Embryonic facial prominence (tissue), 1 donor: ENCODE data around the gene LRIG1.

Experiments
- DNase-seq: peaks from one replicate; pipeline ENCODE4 v3.0.0-alpha.2; 2016; ENCODE audit errors: extremely low spot score

The LRIG1 gene

DNA sequence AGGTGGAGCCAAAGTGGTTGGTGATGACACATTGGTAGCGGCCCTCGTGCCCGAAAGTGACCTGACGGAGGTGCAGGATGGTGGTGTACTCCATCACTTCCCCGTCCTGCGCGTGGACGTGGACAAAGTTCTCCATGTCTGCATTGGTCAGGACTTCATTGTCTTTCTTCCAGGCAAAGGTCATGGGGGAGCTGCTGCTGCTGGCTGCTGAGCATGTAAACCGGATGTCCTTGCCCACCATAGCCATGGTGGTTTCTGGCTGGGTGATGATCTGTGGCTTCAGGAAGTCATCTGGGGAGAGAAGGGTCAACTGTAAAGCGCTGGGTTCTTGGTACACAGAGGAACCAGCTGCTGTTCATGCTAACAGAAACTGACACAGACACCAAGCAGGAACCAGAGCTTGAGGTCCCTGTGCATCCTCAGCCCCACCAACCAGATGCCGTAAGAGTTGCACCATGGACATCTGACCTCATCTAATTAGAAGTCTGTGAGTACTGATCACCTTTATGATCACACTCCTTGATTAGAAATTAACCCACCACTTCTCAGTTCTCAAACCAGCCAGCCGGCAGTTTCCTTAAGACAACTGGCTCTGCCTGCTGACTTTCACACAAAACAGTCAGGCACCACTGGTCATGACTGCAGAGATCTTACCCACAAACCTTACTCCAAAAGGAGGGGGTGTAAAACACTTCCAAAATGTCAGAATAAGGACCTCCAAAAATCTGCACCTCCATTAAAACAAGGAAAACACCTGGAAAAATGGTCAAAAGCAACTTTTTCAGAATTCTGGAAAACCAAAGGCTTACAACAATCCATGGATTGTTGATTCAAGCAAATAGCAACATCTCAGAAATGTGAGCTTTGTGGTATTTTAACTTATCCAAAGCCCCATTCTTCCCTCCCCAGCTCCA lies 114.6 kb downstream of the LRIG1 start:
- no peak for DNase-seq

DNA sequence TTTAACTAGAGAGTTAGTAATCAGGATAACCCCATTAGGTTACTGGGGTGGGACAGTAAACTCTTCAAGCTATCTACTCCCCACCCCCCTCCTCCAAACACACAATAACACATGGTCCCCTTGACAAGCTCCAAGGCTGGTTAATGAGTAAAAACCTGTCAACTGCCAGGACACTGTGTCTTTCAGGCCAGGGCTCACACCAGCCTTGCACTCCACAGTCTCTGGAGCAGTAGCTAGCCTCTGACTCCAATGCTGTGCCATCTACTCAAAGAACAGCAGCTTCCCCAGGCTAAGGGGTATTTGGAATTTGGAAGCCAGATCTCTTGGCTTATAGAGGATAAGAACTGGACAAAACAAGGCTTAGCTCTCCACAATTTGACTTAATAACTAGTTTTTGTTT lies 115.8 kb downstream of the LRIG1 start:
- no peak for DNase-seq

DNA sequence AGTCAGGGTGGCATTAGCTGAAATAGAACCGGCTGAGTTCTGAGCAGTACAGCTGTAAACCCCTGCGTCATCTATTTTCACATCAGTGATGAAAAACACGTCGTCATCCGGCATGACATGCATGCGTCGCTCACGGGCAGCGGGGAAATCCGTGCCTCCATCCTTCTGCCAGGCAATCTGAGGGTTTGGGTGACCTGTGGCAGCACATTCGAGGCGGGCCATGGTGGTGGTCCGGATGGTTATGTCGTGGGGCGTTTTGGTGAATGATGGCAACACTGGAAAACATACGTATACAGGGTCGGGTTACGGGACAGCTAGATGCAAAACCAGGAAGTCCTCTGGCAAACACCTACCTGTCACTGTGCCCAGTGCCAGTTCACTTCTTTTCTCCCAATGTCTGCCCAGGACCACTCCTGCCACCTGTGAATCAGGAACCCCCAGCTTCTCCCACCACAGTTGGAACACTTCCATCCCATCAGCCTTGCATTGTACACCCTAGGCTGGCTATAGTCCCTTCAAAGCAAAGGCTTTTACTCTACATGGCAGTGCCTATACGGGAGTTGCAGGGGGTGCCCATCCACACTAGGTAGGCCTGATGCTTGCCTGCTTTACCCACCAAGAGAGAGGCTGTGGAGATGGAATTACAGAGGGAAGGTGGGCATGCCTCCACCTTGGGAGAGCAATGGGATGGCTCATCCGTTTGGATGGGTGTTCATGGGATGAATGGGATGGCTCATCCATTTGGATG lies 116.7 kb downstream of the LRIG1 start:
- no peak for DNase-seq

DNA sequence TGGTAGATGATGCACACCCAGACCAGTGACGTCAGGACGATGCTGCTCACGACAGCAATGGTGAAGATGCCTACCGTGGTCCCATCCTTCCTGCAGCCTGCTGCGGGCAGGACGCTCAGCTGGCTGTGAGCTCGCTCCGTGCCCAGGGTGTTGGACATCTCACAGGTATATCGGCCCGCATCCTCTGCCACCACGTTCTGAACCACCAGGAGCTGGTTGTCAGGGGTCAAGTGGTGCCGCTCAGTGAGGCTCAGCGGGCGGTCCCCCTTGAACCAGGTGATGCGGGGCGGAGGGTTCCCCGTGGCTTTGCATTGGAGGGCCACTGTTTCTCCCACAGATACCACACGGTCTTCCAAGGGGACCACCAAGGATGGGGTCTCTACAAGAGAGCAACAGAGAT lies 117.8 kb downstream of the LRIG1 start:
- DNase-seq = no peak

DNA sequence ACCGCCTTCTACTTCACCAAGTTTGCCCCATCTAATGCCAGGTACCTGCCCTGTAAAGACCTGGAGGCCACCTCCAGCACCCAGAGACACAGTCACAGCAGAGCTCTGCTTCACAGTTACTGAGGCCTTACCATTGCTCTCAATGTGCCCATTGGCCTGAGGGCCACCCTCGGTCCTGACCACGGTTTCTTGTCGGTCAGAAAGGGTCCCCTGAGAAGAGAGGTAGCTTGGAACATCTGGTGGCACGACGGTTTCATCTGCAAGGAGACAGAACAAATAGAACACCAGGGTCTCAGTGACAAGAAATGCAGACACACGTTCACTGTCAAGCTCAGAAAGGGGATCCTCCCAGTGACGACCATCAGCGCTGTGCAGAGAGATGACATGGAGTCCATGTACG lies 118.7 kb downstream of the LRIG1 start:
- DNase-seq = no peak

DNA sequence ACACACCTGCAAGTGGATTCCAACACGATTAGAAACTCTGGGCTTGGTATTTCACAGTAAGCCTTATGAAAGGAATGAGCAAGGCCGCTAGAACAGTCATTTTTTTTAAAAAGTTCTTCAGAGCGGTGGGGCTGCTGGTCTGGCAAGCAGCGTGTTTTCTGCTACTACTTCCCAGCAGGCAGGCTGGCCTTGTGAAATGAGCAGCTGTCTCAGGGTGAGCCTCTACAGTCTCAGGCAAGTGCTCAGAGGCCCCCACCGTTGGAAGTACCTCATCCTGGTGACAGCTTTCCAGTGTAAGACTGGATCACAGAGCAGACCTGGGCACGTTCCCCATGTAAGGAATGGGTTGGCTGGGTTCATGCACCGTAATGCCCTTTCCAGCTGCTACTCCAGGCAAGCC lies 119.2 kb downstream of the LRIG1 start:
- no peak for DNase-seq

DNA sequence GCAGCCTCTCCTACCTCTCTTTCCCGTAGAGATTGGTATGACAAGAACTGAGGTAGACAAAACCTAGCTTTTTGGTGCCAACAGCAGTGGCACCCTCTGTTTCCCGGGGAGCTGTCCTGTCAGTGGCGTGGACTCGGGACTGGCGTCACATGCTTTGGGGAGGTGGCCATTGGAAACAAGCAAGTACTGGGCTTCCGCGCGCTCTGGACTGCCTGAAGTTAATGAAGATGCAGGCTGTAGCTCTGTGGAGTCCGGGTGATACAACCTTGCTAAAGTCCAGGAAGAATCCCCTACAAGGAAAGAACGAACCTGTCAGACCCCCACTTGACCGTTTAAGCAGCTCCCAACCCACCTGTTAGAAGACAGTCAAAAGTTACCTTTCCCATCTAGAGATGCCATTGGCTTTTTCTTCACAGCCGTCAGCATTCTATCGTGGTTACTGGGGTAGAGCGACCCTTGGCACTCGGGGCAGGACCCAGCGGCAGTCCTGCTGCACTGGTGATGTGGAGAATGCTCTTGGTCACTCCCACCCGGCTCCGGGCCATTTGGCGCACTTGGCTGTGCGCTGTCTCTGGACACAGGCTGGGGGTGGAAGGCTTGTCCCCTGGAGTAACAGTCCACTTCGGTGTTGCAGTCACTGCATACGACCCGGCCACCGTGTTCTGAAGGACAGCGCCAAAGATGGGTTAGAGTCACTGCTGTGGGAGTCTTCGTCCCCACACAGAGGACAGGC lies 120.5 kb downstream of the LRIG1 start:
- no peak for DNase-seq

DNA sequence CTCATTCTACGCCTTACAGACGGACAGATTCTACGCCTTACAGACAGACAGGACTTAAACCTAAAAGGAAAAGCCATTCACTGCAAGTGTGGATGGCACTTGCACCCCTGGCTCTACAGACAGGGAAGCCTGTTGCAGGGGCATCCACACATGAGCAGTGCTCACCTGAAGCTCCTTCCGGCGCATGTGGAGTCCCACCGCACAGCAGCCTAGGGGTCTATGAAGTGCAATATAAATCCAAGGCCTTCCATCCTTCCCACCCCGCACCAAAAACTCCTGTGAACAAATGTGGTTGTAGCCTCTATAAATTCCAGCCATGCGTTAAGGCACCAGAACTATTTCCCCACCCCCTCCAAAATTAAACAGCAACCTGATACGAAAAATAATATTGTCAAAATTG lies 121.3 kb downstream of the LRIG1 start:
- DNase-seq = no peak

DNA sequence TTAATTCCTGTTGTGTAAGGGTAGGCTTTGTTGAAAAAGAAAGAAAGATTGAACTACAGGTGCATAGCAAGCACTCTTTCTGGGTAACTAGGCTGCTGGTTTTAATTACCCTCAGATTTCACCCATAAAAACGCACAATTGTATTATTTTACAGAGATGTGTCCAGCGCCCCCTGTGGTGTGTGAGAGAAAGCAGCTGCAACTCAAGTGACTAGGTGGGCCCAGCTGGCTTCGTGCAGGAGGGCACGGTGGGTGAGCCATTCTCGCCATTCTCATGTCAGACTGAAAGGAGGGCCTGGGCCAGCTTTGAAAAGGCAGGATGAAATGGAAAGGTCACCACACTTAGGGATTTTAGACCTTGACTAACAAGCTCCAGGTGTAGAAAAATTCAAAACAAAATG lies 122.6 kb downstream of the LRIG1 start:
- DNase-seq = no peak

DNA sequence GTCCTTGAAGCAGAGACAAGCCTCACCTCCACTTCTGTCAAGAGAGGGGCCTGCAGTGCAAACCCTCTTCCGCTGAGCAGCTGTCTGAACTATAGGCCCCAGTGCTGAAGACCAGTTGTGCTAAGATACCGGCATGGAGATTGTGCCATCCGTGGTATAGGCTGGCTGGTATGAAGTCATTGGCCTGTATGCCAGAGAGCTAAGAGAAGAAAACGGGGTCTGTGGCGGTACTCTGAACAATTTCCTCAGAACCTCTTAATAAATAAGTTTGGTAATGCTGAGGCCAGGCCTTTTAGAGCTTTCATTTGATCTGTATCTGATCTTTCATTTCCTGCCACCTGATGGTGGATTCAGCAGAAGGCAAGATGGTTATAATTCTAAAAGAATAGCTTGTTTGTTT lies 123.0 kb downstream of the LRIG1 start:
- no peak for DNase-seq

DNA sequence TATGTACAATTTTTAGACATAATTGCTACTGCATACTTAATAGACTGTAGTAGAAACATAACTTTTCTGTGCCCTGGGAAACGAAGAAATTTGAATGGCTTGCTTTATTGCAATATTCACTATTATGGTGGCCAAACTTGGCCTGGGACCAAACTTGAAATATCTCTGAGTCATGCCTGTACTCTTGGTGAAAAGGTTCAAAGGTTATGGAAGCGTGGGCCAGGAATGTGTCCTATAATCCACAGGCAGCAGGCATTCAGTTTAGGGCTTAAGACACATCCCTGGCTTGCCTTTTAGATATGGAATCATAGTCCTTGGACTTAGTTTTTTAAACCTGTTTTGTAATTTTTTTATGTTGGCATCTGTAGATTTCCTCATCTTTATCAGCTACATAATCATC lies 124.3 kb downstream of the LRIG1 start:
- no peak for DNase-seq

DNA sequence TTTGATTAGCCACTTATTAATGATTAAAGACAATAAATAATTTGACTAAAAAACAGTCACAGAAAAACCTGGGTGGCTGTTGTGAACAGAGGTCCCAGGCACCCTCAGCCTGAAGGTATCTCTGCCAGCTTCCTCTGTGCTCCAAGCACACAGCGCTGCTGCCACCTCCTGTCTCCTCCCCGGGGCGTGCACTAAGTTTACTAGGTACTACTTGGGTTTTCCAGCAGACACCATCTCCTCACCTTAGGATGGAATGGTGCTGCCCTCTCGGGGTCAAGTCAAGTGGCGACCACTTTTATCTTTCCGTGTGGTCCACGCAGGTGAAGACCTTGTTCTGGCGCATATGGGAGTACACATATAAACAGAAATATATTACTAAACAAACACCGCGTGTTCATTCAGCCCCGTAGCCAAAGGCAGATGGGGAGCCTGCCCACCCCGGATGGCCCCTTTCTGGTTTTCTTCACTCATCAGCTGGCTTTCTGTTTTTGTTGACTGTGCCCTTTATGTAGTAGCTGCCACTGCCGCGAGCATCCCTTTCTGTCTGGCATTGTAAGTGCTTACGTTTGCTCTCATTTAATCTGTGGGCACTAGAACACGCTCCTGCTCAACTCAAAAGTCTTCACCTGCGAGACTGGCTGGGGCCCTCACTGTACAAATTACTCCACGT lies 128.0 kb downstream of the LRIG1 start:
- no peak for DNase-seq

DNA sequence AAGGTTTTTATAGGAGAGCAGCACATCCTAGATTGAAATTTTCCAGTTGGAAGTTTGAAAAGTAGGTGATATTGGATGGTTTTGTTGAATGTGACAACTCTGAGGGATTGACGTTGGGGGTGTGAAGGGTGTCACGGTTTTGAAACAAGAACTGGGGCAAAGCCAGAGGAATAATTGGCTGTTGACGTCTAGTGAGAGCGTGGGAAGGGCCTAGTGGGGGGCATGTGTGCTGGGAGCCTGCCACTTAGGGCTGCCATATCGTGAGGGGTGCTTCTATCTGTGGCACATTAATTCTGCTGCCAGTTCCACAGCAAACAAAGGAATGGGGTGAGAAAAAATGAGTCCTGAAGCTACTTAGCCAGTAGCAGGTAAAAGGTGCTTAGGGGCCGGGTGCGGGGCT lies 129.4 kb downstream of the LRIG1 start:
- DNase-seq = no peak

DNA sequence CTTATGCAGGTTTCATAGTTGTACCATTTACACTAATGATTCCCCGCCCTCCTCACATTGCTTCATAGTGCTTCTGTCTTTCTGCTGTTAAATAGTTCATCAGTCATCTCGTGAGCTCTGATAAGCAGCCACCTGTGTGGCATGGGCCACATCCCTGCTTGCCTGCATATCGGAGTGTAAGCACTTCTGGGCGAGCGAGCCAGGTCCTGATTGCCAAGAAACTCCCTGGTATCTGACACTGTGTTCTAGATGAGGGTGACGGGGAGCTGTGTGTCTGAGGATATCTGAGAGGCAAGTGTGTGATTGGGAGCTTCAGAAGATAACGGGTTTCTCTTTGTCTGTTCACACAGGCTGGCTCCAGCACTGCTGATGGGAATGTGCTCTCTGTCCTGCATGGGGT lies 130.6 kb downstream of the LRIG1 start:
- DNase-seq = no peak

DNA sequence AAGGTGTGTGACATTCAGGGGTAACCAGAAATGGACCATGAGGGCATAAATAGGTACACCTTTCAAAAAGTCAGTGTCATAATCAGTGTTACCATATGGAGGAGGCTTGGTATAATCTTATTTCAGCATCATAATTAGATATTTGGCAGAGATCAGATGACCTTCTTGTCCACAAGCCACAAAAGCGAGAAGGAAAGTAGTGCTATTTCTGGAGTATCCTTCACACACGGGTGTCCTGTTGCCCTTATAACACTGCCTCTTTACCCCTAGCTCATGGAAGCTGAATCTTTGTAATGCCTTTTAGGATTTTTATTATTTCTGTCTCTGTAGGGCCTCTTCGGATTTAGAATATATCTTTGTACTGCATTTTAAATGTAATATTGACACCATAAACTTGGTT lies 132.8 kb downstream of the LRIG1 start:
- no peak for DNase-seq

DNA sequence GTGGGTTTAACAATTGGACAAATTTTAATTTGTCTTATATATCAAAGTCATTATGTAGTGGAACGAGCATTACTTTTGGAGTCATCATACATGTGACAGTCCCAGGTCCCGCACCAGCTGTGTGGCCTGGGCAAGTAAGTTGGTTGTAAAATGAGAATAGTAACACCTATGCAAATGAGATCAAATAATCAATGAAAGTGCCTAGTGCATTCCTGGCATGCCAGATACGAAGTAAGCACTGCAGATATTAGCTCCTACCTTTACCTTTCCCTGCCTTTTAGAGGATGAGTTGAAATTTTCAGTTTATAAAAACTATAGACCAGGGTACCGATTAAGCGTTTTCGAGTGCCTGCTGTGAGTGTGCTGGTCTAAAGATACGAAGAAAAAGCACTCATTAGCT lies 134.1 kb downstream of the LRIG1 start:
- DNase-seq = no peak

DNA sequence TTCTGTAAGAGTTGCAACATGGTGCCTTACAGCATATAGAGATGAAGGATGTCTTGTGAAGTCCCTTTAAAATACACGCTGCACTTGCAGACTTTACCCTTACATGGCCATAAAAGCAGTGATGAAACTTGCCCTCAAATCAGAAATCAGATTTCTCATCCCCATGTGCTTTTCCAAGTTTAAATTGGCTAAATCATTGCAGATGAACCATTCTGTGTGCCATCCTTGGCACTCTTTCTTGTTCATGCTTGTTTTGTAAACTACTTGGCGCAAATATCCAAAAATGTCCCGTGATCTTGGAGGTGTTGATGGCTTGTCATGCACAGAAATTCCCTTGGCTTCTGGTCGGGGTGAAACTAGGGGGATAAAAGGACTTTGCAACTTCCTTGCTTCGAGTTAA lies 135.7 kb downstream of the LRIG1 start:
- DNase-seq = no peak

DNA sequence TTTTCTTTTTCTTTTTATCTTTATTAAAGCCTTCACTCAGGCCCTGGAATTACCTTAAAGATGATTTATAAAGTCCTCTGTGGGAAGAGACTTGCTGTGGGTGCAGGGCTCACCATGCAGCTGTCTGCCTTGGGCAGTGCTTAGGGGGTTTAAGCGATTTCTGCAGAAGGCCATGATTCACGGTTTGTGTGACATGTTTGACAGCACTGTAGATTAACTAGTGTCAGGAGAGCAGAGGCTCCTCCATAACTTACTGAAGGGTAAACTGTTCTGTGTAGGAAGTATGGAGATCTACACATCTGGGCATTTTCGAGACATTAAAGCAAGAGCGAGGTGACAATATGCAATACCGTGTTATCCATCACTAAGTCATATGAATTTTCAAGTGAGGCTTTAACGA lies 137.7 kb downstream of the LRIG1 start:
- no peak for DNase-seq

DNA sequence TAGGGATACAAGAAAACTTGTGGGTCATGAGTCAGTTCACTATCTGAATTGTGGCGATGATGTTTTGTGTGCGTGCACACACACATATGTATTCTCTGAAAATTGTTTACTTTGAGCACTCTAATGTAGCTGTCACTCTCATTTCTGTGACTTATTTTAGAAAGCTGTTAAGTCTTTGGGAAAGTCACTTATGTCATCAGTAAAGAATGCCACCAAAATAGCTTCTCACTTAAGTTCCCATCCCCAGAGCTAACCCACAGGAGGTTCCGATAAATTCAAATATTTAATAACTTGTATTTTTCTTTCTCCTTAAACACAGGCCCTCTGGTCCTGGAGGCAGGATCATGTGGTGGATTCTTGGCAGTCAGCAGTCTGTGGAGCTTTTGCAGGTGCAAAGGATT lies 138.3 kb downstream of the LRIG1 start:
- DNase-seq = peak; percentile 64

DNA sequence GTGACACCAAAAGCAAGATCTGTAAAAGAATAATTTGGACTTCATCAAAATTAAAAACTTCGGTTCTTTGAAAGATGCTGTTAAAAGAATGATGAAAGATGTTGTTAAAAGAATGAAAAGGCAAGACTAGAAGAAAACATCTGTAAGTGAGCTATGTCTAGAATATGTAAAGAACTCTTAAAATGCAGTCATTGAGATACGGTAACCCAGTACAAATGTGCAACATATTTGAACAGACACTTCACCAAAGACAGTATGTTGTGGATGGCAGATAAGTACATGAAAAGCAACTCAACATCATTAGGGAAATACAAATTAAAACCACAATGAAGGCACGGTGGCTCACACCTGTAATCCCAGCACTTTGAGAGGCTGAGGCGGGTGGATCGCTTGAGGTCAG lies 139.5 kb downstream of the LRIG1 start:
- no peak for DNase-seq

DNA sequence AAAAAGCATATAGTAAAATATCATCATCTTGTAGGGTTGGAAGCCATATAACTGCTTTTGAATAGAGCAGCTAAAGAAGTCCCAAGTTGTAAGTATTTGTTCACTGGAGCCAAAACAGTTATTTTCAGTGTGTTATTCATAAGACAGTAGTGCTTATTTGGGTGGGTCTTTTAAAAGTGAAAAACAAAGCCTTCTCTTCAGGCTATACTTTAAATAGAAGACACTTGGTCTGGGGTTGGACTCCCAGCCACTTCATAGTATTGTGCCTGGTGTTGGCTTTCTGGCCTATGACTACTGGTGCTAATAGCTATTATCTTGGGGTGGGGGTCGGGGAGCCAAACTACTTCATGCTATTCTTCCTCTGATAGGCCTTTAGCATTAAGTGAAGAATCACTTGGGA lies 144.8 kb downstream of the LRIG1 start:
- DNase-seq = no peak

DNA sequence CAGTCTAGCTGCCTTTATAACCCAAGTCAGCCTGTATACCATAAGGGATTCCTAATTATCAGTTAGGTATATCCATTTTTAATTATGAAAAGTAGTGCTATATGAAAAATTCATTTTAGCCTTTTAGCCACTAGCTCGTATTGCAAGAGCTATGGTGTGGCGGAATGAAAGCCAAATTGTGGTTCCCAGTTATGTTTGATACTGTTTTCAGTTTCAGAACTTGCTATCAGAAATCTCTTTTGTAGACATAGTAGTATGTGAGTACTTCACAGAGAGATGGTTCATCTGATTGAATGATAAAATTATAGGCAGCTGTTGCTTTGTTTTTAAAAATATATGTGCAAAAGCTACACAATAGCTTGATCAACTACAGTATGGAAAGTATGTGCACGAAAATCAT lies 145.4 kb downstream of the LRIG1 start:
- DNase-seq = no peak
